Measurements from ENCODE around the gene PKMYT1.

PKMYT1 gene

DNA sequence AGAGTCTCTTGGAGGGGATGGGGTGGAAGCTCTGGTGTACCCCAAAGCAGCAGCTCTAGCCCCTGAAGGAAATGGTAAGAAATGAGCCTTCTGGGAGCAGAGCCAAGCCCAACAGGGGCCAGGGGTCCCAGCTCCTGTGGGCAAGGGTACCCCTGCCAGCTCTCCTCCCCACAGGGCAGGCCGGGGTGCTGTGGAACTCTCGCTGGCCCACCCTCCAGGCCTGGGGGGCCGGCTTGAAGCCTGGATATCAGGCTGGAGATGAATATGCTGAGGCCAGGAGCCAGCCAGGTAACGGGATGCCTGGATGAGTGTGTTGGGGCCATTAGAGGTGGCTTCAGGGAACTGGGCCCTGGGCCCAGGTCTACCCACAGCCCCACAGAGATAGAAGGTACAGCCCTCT, 20.3 kb upstream of the PKMYT1 start:
- no peak overlapping the region for H2AFZ ChIP-seq (ENCODE audit: low read length)
- no peaks in the 10 kb centered on the region for H3K27me3 ChIP-seq (ENCODE audit: insufficient read depth, low read length, poor library complexity, severe bottlenecking)
- H3K4me3 ChIP-seq (ENCODE audit: low read length, poor library complexity, severe bottlenecking), result no peak overlapping the region
- H3K79me2 ChIP-seq (ENCODE audit: insufficient read depth, low read length), result no peaks in the 10 kb centered on the region
- no peaks in the 10 kb centered on the region for H3K36me3 ChIP-seq (ENCODE audit: insufficient read depth, low read length)
- H4K20me1 ChIP-seq (ENCODE audit: insufficient read depth, low read length, poor library complexity, severe bottlenecking), result no peaks in the 10 kb centered on the region
- TF ChIP-seq, protein P1, sequence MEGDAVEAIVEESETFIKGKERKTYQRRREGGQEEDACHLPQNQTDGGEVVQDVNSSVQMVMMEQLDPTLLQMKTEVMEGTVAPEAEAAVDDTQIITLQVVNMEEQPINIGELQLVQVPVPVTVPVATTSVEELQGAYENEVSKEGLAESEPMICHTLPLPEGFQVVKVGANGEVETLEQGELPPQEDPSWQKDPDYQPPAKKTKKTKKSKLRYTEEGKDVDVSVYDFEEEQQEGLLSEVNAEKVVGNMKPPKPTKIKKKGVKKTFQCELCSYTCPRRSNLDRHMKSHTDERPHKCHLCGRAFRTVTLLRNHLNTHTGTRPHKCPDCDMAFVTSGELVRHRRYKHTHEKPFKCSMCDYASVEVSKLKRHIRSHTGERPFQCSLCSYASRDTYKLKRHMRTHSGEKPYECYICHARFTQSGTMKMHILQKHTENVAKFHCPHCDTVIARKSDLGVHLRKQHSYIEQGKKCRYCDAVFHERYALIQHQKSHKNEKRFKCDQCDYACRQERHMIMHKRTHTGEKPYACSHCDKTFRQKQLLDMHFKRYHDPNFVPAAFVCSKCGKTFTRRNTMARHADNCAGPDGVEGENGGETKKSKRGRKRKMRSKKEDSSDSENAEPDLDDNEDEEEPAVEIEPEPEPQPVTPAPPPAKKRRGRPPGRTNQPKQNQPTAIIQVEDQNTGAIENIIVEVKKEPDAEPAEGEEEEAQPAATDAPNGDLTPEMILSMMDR (conservative IDR thresholded peaks at IDR 0.05; ENCODE audit: low read length), result no peak
- TF ChIP-seq EZH2phosphoT487 (IDR thresholded peaks at IDR 0.05; ENCODE audit: borderline replicate concordance), result no peak
- H3K4me1 ChIP-seq (ENCODE audit: insufficient read depth, low read length, poor library complexity, severe bottlenecking), result peaks cover 4% of the 10 kb centered on the region
- H3K9ac ChIP-seq (ENCODE audit: low read depth, low read length, poor library complexity, severe bottlenecking), result no peak overlapping the region
- H3F3A ChIP-seq (ENCODE audit: low read depth), result no peaks in the 10 kb centered on the region
- no peaks in the 10 kb centered on the region for H3K9me3 ChIP-seq (ENCODE audit: insufficient read depth, low read depth, low read length)
- H3K4me2 ChIP-seq (ENCODE audit: low read depth, low read length, poor library complexity, severe bottlenecking), result no peak overlapping the region
- no peaks in the 10 kb centered on the region for H3K9me2 ChIP-seq (replicated peaks; ENCODE audit: low read depth, low read length)

DNA sequence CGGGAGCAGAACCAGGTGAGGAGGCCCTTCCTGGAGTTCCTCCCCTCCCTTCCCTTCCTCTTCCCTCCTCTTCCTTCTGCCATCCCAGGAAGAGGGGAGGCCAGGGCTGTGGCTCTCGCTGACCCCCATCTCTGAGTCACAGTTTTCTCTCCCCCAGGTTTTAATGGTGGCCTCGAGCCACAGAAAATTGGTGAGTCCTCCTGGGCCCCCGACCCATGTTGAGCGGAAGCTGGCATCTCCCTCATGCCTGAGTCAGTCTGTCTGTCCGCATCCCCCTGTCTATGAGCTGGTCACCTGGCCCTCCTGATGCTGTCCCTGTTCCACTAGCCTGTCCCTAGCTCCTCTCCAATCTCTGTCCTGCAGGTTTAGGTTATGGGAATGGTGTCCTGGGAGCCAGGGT, 19.7 kb upstream of the PKMYT1 start:
- Histone ChIP-seq H2AFZ (ENCODE audit: low read length) (no peak overlapping the region), H4K20me1 (ENCODE audit: insufficient read depth, low read length, poor library complexity, severe bottlenecking) (no peaks in the 10 kb centered on the region), H3K9me3 (ENCODE audit: insufficient read depth, low read depth, low read length) (no peaks in the 10 kb centered on the region), H3K9ac (ENCODE audit: low read depth, low read length, poor library complexity, severe bottlenecking) (no peak overlapping the region), H3F3A (ENCODE audit: low read depth) (no peaks in the 10 kb centered on the region), H3K4me3 (ENCODE audit: low read length, poor library complexity, severe bottlenecking) (no peak overlapping the region), H3K4me1 (ENCODE audit: insufficient read depth, low read length, poor library complexity, severe bottlenecking) (peaks cover 2% of the 10 kb centered on the region), H3K79me2 (ENCODE audit: insufficient read depth, low read length) (no peaks in the 10 kb centered on the region), H3K4me2 (ENCODE audit: low read depth, low read length, poor library complexity, severe bottlenecking) (no peak overlapping the region), H3K27me3 (ENCODE audit: insufficient read depth, low read length, poor library complexity, severe bottlenecking) (no peaks in the 10 kb centered on the region), H3K36me3 (ENCODE audit: insufficient read depth, low read length) (no peaks in the 10 kb centered on the region), H3K9me2 (replicated peaks; ENCODE audit: low read depth, low read length) (no peaks in the 10 kb centered on the region)
- no peak for TF ChIP-seq EZH2phosphoT487 (IDR thresholded peaks at IDR 0.05; ENCODE audit: borderline replicate concordance)
- TF ChIP-seq, protein P1 (conservative IDR thresholded peaks at IDR 0.05; ENCODE audit: low read length), result no peak

DNA sequence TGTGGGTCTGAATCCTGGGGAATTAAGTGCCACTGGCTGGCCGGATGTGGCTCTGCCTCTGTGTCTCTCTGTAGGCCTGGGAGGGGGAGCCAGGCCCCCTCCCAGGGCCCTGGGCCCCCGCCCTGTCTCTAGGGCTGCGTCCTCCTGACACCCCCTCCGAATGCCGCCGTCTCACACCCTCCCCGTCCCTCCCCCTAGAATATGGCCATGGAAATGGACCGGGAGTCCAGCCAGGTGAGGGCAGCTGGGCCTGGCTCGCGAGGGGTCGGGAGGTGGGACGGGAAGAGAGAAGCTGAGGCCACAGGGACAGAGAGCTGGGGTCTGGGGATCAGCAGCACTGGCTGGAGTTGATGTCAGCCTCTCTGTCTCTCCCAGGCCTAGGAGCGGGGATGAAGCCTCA, 16.1 kb upstream of the PKMYT1 start:
- Histone ChIP-seq H3K4me3 (ENCODE audit: low read length, poor library complexity, severe bottlenecking) (no peak overlapping the region), H3K9me2 (replicated peaks; ENCODE audit: low read depth, low read length) (no peaks in the 10 kb centered on the region), H3K9ac (ENCODE audit: low read depth, low read length, poor library complexity, severe bottlenecking) (no peak overlapping the region), H3K36me3 (ENCODE audit: insufficient read depth, low read length) (no peaks in the 10 kb centered on the region), H2AFZ (ENCODE audit: low read length) (no peak overlapping the region), H4K20me1 (ENCODE audit: insufficient read depth, low read length, poor library complexity, severe bottlenecking) (no peaks in the 10 kb centered on the region), H3F3A (ENCODE audit: low read depth) (no peaks in the 10 kb centered on the region), H3K4me1 (ENCODE audit: insufficient read depth, low read length, poor library complexity, severe bottlenecking) (no peaks in the 10 kb centered on the region), H3K4me2 (ENCODE audit: low read depth, low read length, poor library complexity, severe bottlenecking) (no peak overlapping the region), H3K9me3 (ENCODE audit: insufficient read depth, low read depth, low read length) (no peaks in the 10 kb centered on the region), H3K27me3 (ENCODE audit: insufficient read depth, low read length, poor library complexity, severe bottlenecking) (no peaks in the 10 kb centered on the region), H3K79me2 (ENCODE audit: insufficient read depth, low read length) (no peaks in the 10 kb centered on the region)
- TF ChIP-seq, protein P1 (conservative IDR thresholded peaks at IDR 0.05; ENCODE audit: low read length), result no peak
- no peak for TF ChIP-seq EZH2phosphoT487 (IDR thresholded peaks at IDR 0.05; ENCODE audit: borderline replicate concordance)
